H9 (cell line): Measurements from ENCODE around the gene PLPPR2. TPM values are rescaled to one million over a fixed set of nuclear protein-coding genes. Genes with fewer than 3 reads are reported as not detected.

Source experiments
- DNase-seq: peaks from one replicate; pipeline ENCODE4 v3.0.0-alpha.2; 2017
- H2AFZ ChIP-seq: one replicate; pipeline ENCODE4 v1.6.1; 2013; ENCODE audit warnings: mild to moderate bottlenecking, low read length, control low read depth, moderate library complexity
- H2AK5ac ChIP-seq: 2 replicates; pipeline ENCODE4 v1.6.1; 2013; ENCODE audit warnings: low read length, control low read depth, mixed read lengths; ENCODE audit not compliant: insufficient read length
- H2BK120ac ChIP-seq: one replicate; pipeline ENCODE4 v1.6.1; 2013; ENCODE audit warnings: low read depth, mild to moderate bottlenecking, low read length, control low read depth, inconsistent platforms; ENCODE audit not compliant: poor library complexity, severe bottlenecking
- H2BK12ac ChIP-seq: 2 replicates; pipeline ENCODE4 v1.6.1; 2013; ENCODE audit warnings: low read length, control low read depth, mixed read lengths, low read depth; ENCODE audit not compliant: insufficient read length
- H2BK15ac ChIP-seq: 2 replicates; pipeline ENCODE4 v1.6.1; 2013; ENCODE audit warnings: low read depth, low read length, control low read depth
- H2BK20ac ChIP-seq: one replicate; pipeline ENCODE4 v1.6.1; 2013; ENCODE audit warnings: low read depth, mild to moderate bottlenecking, low read length, control low read depth, inconsistent platforms; ENCODE audit not compliant: poor library complexity, severe bottlenecking
- H2BK5ac ChIP-seq: 2 replicates; pipeline ENCODE4 v1.6.1; 2013; ENCODE audit warnings: low read length, control low read depth, mixed read lengths; ENCODE audit not compliant: insufficient read length
- H3K14ac ChIP-seq: 2 replicates; pipeline ENCODE4 v1.6.1; 2013; ENCODE audit warnings: low read length, control low read depth; ENCODE audit not compliant: insufficient read depth
- H3K18ac ChIP-seq: 2 replicates; pipeline ENCODE4 v1.6.1; 2013; ENCODE audit warnings: low read depth, mild to moderate bottlenecking, mixed read lengths, low read length, control low read depth; ENCODE audit not compliant: insufficient read length
- H3K23ac ChIP-seq: 2 replicates; pipeline ENCODE4 v1.6.1; 2013; ENCODE audit warnings: low read length, control low read depth, mixed read lengths, low read depth; ENCODE audit not compliant: insufficient read length
- H3K23me2 ChIP-seq: 2 replicates; pipeline ENCODE4 v1.6.1; 2013; ENCODE audit warnings: low read depth, mild to moderate bottlenecking, mixed read lengths, low read length, control low read depth; ENCODE audit not compliant: insufficient read length, poor library complexity, severe bottlenecking
- H3K27ac ChIP-seq: 2 replicates; pipeline ENCODE4 v1.5.1; 2013; ENCODE audit warnings: low read length, control low read depth, mixed read lengths, low read depth; ENCODE audit not compliant: insufficient read length
- H3K27me3 ChIP-seq: 2 replicates; pipeline ENCODE4 v1.6.1; 2013; ENCODE audit warnings: low read length, control low read depth, inconsistent platforms; ENCODE audit not compliant: insufficient read depth
- H3K4ac ChIP-seq: 2 replicates; pipeline ENCODE4 v1.6.1; 2013; ENCODE audit warnings: low read depth, mild to moderate bottlenecking, control low read depth, inconsistent platforms, low read length, moderate library complexity
- H3K4me1 ChIP-seq: 2 replicates; pipeline ENCODE4 v1.6.1; 2013; ENCODE audit warnings: low read length, control low read depth, inconsistent platforms; ENCODE audit not compliant: insufficient read depth
- H3K4me2 ChIP-seq: 2 replicates; pipeline ENCODE4 v1.6.1; 2013; ENCODE audit warnings: low read length, control low read depth, mixed read lengths; ENCODE audit not compliant: insufficient read length, insufficient read depth
- H3K56ac ChIP-seq: 2 replicates; pipeline ENCODE4 v1.6.1; 2013; ENCODE audit warnings: low read depth, mild to moderate bottlenecking, mixed read lengths, low read length, control low read depth; ENCODE audit not compliant: insufficient read length
- H3K79me1 ChIP-seq: 2 replicates; pipeline ENCODE4 v1.6.1; 2013; ENCODE audit warnings: low read depth, mild to moderate bottlenecking, moderate library complexity, low read length, control low read depth, inconsistent platforms; ENCODE audit not compliant: insufficient read depth, poor library complexity, severe bottlenecking
- H3K79me2 ChIP-seq: 2 replicates; pipeline ENCODE4 v1.6.1; 2013; ENCODE audit warnings: low read length, control low read depth, inconsistent platforms; ENCODE audit not compliant: insufficient read depth
- H3K9ac ChIP-seq: 2 replicates; pipeline ENCODE4 v1.6.1; 2013; ENCODE audit warnings: low read length, control low read depth, mixed read lengths; ENCODE audit not compliant: insufficient read length; ENCODE audit errors: extremely low read depth
- H3K9me3 ChIP-seq: one replicate; pipeline ENCODE4 v1.6.1; 2013; ENCODE audit warnings: low read depth, low read length, inconsistent platforms; ENCODE audit not compliant: control insufficient read depth
- H3T11ph ChIP-seq: one replicate; pipeline ENCODE4 v1.6.1; 2013; ENCODE audit warnings: mild to moderate bottlenecking, low read length, control low read depth, inconsistent platforms
- H4K20me1 ChIP-seq: one replicate; pipeline ENCODE4 v1.6.1; 2013; ENCODE audit not compliant: control insufficient read depth, insufficient read length, insufficient read depth
- H4K5ac ChIP-seq: 2 replicates; pipeline ENCODE4 v1.6.1; 2013; ENCODE audit warnings: low read depth, mild to moderate bottlenecking, mixed read lengths, low read length, control low read depth; ENCODE audit not compliant: insufficient read length
- H4K8ac ChIP-seq: replicated peaks from 2 replicates; pipeline ENCODE4 v1.6.1; 2013; ENCODE audit warnings: low read length, control low read depth, mixed read lengths, low read depth; ENCODE audit not compliant: insufficient read length
- H4K91ac ChIP-seq: 2 replicates; pipeline ENCODE4 v1.6.1; 2013; ENCODE audit warnings: low read depth, mild to moderate bottlenecking, moderate library complexity, mixed read lengths, low read length, control low read depth; ENCODE audit not compliant: insufficient read length
- H3K27ac Mint-ChIP-seq, 3 experiments: 2 replicates in 2 of 3; 3 replicates in 1 of 3; pipeline ENCODE4 v1.8.0; 2020 to 2021; ENCODE audit warnings: mixed read lengths in 3 of 3, mild to moderate bottlenecking in 1 of 3, moderate library complexity in 1 of 3
- H3K27me3 Mint-ChIP-seq: 2 replicates; pipeline ENCODE4 v1.8.0; 2021; ENCODE audit warnings: low read depth, mild to moderate bottlenecking, moderate library complexity, mixed read lengths
- H3K36me3 Mint-ChIP-seq, 3 experiments: 2 replicates in 2 of 3; 3 replicates in 1 of 3; pipeline ENCODE4 v1.8.0; 2020 to 2021; ENCODE audit warnings: low read depth in 3 of 3, mixed read lengths in 3 of 3; ENCODE audit not compliant: insufficient read depth in 1 of 3
- H3K4me1 Mint-ChIP-seq, 2 experiments: 2 replicates each; pipeline ENCODE4 v1.8.0; 2020; ENCODE audit warnings: mixed read lengths in 2 of 2
- H3K4me3 Mint-ChIP-seq, 2 experiments: 2 replicates in 1 of 2; 3 replicates in 1 of 2; pipeline ENCODE4 v1.8.0; 2020 to 2021; ENCODE audit warnings: mild to moderate bottlenecking in 2 of 2, mixed read lengths in 2 of 2, moderate library complexity in 1 of 2
- H3K9me3 Mint-ChIP-seq, 2 experiments: 2 replicates in 1 of 2; 3 replicates in 1 of 2; pipeline ENCODE4 v1.8.0; 2020; ENCODE audit warnings: mild to moderate bottlenecking in 2 of 2, mixed read lengths in 2 of 2, moderate library complexity in 1 of 2
- CTCF ChIP-seq: fragments of 200-600 bp; sonication (generic); conservative IDR thresholded peaks from 3 replicates; pipeline ENCODE4 v1.8.0; 2021; ENCODE audit warnings: antibody characterized with exemption, mild to moderate bottlenecking
- WGBS: extraction: QIAGEN DNeasy Blood & Tissue Kit; methylation state at CpG from one replicate; pipeline ENCODE4 v1.1.7; 2013; ENCODE audit warnings: missing lambda C conversion rate, low lambda C conversion rate, mixed read lengths; ENCODE audit not compliant: insufficient read length; ENCODE audit errors: extremely low coverage; 5-methylcytosine and 5-hydroxymethylcytosine counted together
- total RNA-seq: library from RNA; stranded (reverse); gene quantifications from 2 replicates; pipeline ENCODE4 v1.2.1, GENCODE V29; 2021

Gene PLPPR2
- total RNA-seq, 1 experiment from 2014 or later = 8.0 TPM

GRCh38 chr19:11404588-11405222 is 49.5 kb downstream of the PLPPR2 start:
- Histone ChIP-seq H3K79me1 (no peaks in the 10 kb centered on the region), H2BK120ac (no peak overlapping the region), H3K4ac (no peak overlapping the region), H3K4me1 (no peaks in the 10 kb centered on the region), H2BK12ac (no peak overlapping the region), H3K23me2 (no peaks in the 10 kb centered on the region), H4K8ac (no peak overlapping the region), H3T11ph (no peak overlapping the region), H2AK5ac (no peak overlapping the region), H3K18ac (no peak overlapping the region), H3K9me3 (no peaks in the 10 kb centered on the region), H3K27ac (no peak overlapping the region), H4K20me1 (no peaks in the 10 kb centered on the region), H3K23ac (no peak overlapping the region), H3K79me2 (no peaks in the 10 kb centered on the region), H2BK20ac (no peak overlapping the region), H2BK15ac (no peak overlapping the region), H2BK5ac (no peak overlapping the region), H4K5ac (no peak overlapping the region), H3K14ac (no peak overlapping the region), H2AFZ (no peak overlapping the region), H4K91ac (no peak overlapping the region), H3K9ac (no peak overlapping the region), H3K27me3 (no peaks in the 10 kb centered on the region), H3K56ac (no peak overlapping the region), H3K4me2 (no peak overlapping the region)
- no peaks in the 10 kb centered on the region for H3K27me3 Mint-ChIP-seq
- no peak for DNase-seq
- WGBS = no CpG with 5 or more reads among the region's 9 CpGs
- no peaks in the 10 kb centered on the region for H3K9me3 Mint-ChIP-seq
- peak overlapping the region in 2 of 3 experiments; percentile 49 to 78; a peak in 4 of 7 replicates for H3K27ac Mint-ChIP-seq
- H3K4me1 Mint-ChIP-seq = peaks cover 2 to 6% of the 10 kb centered on the region in 2 experiments; a peak in 1 of 4 replicates
- no peak for TF ChIP-seq CTCF
- peaks cover 8 to 52% (median 39%) of the 10 kb centered on the region in 3 experiments; a peak in 6 of 7 replicates for H3K36me3 Mint-ChIP-seq
- no peak overlapping the region for H3K4me3 Mint-ChIP-seq
